ENCODE results near the gene CCDC192.
A peak's percentile ranks its signal among the peaks of the same experiment; 100 is the strongest.

Gene CCDC192

GRCh38 chr5:127957701-127958239, 254.6 kb downstream of the CCDC192 start:
- no peak for DNase-seq (ENCODE audit: low spot score)

GRCh38 chr5:127958421-127959011, 255.3 kb downstream of the CCDC192 start:
- DNase-seq (ENCODE audit: low spot score): no peak

- no peak for DNase-seq (ENCODE audit: low spot score)
Observed at GRCh38 chr5:127959152-127959764, 256.1 kb downstream of the CCDC192 start.

- no peak for DNase-seq (ENCODE audit: low spot score)
Observed at GRCh38 chr5:127960270-127960691, 257.1 kb downstream of the CCDC192 start.

GRCh38 chr5:127961006-127961762, 258.0 kb downstream of the CCDC192 start:
- DNase-seq (ENCODE audit: low spot score): peak; percentile 6

GRCh38 chr5:127961763-127962145, 258.6 kb downstream of the CCDC192 start:
- DNase-seq (ENCODE audit: low spot score): no peak

GRCh38 chr5:127962491-127962890, 259.3 kb downstream of the CCDC192 start:
- DNase-seq (ENCODE audit: low spot score): no peak

GRCh38 chr5:127963233-127963632, 260.0 kb downstream of the CCDC192 start:
- no peak for DNase-seq (ENCODE audit: low spot score)

- no peak for DNase-seq (ENCODE audit: low spot score)
Observed at GRCh38 chr5:127963931-127964330, 260.7 kb downstream of the CCDC192 start.

GRCh38 chr5:127967323-127967982, 264.3 kb downstream of the CCDC192 start:
- no peak for DNase-seq (ENCODE audit: low spot score)

- no peak for DNase-seq (ENCODE audit: low spot score)
Observed at GRCh38 chr5:127967983-127968592, 264.9 kb downstream of the CCDC192 start.

GRCh38 chr5:127969002-127969401, 265.8 kb downstream of the CCDC192 start:
- no peak for DNase-seq (ENCODE audit: low spot score)

GRCh38 chr5:127969651-127970050, 266.5 kb downstream of the CCDC192 start:
- DNase-seq (ENCODE audit: low spot score): no peak

GRCh38 chr5:127970081-127970480, 266.9 kb downstream of the CCDC192 start:
- no peak for DNase-seq (ENCODE audit: low spot score)

- no peak for DNase-seq (ENCODE audit: low spot score)
Observed at GRCh38 chr5:127970854-127971425, 267.7 kb downstream of the CCDC192 start.

GRCh38 chr5:127975961-127976360, 272.8 kb downstream of the CCDC192 start:
- no peak for DNase-seq (ENCODE audit: low spot score)

GRCh38 chr5:127976525-127976924, 273.3 kb downstream of the CCDC192 start:
- DNase-seq (ENCODE audit: low spot score): no peak

GRCh38 chr5:127976991-127977717, 274.0 kb downstream of the CCDC192 start:
- no peak for DNase-seq (ENCODE audit: low spot score)

GRCh38 chr5:127978738-127979300, 275.6 kb downstream of the CCDC192 start:
- no peak for DNase-seq (ENCODE audit: low spot score)

GRCh38 chr5:127979475-127979874, 276.3 kb downstream of the CCDC192 start:
- no peak for DNase-seq (ENCODE audit: low spot score)

- no peak for DNase-seq (ENCODE audit: low spot score)
Observed at GRCh38 chr5:127980843-127981242, 277.7 kb downstream of the CCDC192 start.
